Measurements from ENCODE around the gene QPRT. TPM values are rescaled to one million over a fixed set of nuclear protein-coding genes. Genes with fewer than 3 reads are reported as not detected.
"Not testable (repeated sequence)": the region's sequence is repeated elsewhere in the genome, so short reads cannot be mapped to it uniquely, and the experiment has no call there.

Gene QPRT
- 2.4 TPM for polyA plus RNA-seq (2013, experiment 1 of 2; ENCODE audit: insufficient read length)
- 2.5 TPM for polyA plus RNA-seq (2013, experiment 2 of 2; ENCODE audit: insufficient read length)

- DNase-seq, result peak; percentile 17
Measured at GRCh38 chr16:29678691-29679267, at the start of gene QPRT. Gene QPRT, plus strand, starts transcription at chr16:29679180. Its CDS starts 18 bp downstream, at chr16:29679198.

GRCh38 chr16:29629318-29629717, 49.7 kb upstream of the QPRT start:
- DNase-seq, result not testable (repeated sequence)

DNA sequence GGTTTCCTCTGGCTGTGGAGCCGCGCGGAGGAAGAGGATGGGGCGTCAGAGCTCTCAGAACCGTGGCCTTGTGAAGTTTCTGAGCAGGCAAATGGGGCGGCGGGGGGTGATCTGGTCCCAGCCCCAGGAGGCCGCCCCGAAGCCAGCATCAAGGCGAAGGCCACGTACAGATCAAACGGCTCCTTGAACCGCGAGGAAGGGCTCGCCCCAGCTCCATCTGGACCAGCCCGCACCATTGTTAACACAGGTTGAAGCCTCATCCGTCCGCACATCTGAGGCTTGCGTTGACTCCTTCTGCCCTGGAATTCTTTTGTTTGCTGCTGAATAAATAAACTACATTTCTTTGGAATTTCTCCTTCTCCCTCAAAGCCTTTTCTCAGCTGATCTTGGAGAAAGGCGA, 47.3 kb upstream of the QPRT start:
- DNase-seq, result not testable (repeated sequence)

GRCh38 chr16:29635902-29636301, 43.1 kb upstream of the QPRT start:
- not testable (repeated sequence) for DNase-seq

GRCh38 chr16:29636368-29636767, 42.6 kb upstream of the QPRT start:
- not testable (repeated sequence) for DNase-seq

DNA sequence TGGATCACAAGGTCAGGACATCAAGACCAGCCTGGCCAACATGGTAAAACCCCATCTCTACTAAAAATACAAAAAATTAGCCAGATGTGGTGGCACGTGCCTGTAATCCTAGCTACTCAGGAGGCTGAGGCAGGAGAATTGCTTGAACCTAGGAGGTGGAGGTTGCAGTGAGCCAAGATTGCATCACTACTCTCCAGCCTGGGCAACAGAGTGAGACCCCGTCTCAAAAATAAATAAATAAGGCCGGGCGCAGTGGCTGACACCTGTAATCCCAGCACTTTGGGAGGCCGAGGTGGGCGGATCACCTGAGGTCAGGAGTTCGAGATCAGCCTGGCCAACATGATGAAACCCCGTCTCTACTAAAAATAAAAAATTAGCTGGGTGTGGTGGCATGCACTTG, 40.2 kb upstream of the QPRT start:
- not testable (repeated sequence) for DNase-seq

DNA sequence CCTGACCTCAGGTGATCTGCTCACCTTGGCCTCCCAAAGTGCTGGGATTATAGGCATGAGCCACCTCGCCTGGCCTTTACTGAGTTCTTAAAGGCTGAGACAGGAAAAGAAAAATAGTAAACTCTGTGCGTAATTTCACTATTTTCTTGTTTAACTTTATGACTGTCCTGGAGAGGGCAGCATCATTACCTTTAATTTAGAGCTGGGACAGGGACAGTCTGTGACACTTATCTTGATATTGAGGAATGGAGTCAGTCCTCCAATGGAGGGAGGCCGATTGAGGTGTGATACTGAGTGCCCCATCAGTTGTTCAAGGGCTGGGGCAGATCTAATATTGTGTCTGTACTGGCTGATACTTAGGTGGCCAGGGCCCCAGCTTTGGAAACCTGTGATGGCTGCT, 37.4 kb upstream of the QPRT start:
- DNase-seq, result no peak

GRCh38 chr16:29643596-29643995, 35.4 kb upstream of the QPRT start:
- no peak for DNase-seq

GRCh38 chr16:29644338-29644857, 34.6 kb upstream of the QPRT start:
- no peak for DNase-seq

DNA sequence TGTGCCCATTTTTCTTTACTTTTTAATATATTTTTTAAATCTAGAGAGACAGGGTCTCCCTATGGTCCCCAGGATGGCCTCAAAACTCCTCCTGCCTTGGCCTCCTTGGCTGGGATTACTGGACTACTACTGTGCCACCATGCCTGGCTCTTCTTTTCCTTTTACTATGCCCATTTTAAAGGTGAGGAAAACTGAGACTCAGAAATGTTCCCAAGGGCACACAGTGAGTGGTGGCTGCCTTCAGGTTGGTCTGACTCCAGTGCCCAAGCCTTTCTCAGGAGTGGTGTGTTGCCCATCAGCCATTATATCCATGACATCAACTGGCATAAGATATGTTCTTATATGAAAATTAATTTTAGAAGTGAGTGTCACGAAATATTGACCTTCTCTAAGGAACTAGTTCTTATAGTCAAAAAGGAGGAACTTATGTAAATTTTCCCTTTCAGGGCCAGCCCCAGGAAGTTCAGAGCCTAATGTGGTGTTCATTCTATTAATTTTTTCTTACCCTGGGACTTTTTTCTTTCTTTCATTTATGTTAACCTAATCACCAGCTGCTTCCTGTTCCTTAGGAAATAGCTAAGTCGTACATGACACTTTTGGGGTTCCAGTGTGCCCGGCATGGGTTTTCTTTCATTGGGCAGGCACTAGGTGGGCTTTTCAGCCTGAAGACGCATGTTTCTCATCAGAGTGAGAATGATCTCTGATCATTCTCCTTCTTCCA, 33.8 kb upstream of the QPRT start:
- no peak for DNase-seq

DNA sequence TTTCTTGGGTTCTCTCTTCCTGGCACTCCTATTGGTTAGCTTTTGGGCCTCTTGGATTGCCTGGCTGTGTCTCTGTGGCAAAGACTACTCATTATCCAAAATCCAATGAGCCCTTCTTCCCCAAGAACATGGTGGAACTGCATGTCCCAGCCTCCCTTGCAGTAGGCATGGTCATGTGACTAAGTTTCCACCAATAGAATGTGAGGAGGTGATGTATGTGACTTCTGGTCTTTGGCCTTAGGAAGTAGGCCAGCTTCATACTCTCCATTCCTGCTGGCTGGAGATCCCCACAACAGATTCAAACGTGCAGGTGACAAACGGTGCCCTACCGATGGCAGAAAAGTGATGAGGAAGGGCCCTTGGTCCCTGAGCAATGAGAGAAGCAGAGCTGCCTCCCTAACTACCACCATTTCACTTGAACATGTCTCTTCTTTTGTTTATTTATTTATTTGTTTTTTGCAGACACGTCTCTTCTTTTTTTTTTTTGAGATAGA, 33.2 kb upstream of the QPRT start:
- peak; percentile 15 for DNase-seq

DNA sequence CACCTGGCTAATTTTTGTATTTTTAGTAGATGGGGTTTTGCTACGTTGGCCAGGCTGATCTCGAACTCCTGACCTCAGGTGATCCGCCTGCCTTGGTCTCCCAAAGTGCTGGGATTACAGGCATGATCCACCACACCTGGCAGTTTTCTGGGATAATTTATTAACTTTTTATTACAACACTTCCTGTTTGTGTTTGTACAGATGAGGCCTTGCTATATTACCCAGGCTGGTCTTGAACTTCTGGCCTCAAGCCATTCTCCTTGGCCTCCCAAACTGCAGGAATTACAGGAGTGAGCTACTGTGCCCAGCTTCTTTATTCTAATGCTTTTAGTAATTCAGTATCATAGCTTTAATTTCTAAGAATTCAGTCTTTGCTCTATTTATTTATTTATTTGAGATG, 32.0 kb upstream of the QPRT start:
- DNase-seq, result no peak

- no peak for DNase-seq
Measured at GRCh38 chr16:29649588-29650494, 29.1 kb upstream of the QPRT start.

DNA sequence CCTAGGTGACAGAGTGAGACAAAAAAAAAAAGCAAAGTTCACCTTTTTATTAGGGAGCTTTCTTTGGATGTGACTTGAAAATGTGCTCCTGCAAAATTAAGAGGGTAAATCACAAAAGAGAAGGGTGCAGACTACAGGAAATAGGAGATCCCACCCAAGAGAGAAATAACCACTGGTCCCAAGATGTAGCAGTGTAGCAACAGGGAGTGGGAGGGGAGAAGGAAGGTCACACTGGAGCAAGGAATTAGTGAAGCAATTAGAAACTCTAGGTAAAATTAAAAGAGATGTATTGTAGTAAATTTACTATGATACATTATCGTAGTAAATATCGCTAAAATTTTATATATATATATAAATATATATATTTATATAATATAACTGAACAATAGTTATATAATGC, 28.2 kb upstream of the QPRT start:
- no peak for DNase-seq

GRCh38 chr16:29651774-29652349, 27.1 kb upstream of the QPRT start:
- DNase-seq, result no peak

- DNase-seq, result no peak
Measured at GRCh38 chr16:29653471-29653870, 25.5 kb upstream of the QPRT start.

GRCh38 chr16:29653890-29654289, 25.1 kb upstream of the QPRT start:
- DNase-seq, result not testable (repeated sequence)

DNA sequence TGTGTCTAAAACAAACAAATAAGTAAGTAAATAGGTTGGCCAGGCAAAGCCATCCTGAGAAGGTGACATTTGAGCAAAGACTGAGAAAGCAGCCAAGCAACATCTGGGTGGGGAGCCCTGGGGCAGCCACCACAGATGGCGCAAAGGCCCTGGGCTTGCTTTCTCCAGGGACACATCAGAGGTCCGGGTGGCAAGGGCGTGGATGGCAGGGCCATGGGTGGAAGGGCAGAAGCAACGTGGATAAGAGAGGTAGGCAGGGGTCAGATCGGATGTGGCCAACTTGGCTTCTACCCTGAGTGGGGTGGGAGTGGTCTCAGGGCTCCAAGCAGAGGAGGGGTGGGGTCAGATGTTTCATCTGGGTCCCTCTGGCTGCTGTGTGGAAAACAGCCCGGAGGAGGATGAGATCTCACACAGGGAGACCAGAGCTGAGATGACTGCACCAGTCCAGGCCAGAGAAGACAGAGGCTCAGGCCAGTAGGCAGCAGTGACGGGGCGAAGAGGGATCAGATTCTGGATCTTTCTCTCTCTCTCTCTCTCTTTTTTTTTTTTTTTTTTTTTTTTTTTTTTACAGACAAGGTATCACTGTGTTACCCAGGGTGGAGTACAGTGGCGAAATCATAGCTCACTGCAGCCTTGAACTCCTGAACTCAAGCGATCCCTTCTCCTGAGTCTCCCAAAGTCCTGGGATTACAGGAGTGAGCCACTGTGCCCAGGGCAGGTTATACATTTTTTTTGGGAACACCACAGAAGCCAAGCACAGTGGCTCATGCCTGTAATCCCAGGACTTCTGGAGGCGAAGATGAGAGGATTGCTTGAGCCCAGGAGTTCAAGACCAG, 22.1 kb upstream of the QPRT start:
- DNase-seq, result no peak

DNA sequence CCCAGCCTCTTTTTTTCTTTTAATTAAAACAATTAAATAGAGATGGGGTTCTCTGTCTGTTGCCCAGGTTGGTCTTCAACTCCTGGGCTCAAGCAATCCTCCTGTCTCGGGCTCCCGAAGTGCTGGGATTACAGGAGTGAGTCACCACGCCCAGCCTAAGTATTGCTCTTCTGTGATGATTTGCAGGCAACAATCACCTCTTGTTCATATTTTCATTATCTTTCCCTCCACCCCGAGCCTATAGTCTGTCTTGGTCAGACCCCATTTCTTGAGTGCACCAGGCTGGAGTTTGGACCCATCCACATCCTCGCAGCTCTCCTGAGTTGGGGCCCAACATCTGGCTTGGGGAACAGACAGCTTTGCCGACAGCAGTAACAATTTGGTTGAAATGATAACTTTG, 20.3 kb upstream of the QPRT start:
- no peak for DNase-seq

DNA sequence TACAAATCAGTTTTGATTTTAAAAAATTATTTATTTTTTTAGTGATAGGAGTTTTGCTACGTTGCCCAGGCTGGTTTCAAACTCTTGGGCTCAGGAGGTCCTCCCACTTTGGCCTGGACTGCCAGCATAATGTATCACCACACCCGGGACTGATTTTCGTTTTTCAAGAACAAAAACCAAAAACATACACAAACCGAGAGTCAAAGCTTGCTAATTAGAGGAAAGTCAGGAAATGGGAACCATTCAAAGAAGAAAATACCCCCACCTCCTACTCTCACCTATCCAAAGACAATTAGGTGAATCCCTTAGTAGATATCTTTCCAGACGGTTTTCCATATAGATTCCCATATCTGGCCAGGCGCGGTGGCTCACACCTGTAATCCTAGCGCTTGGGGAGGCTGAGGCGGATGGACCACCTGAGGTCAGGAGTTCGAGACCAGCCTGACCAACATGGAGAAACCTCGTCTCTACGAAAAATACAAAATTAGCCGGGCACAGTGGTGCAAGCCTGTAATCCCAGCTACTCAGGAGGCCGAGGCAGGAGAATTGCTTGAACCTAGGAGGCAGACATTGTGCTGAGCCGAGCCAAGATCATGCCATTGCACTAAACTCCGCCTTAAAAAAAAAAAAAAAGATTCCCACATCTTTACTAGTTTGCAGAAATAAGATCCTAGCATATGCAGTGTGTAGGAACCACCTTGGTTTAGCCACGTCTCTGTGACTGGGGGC, 16.8 kb upstream of the QPRT start:
- no peak for DNase-seq

- DNase-seq, result no peak
Measured at GRCh38 chr16:29662729-29663015, 16.3 kb upstream of the QPRT start.
